HepG2 (cell line): ENCODE measurements around the gene ANO10.

ENCODE experiments used
- ATF1 ChIP-seq: IDR thresholded peaks from 2 replicates; pipeline ENCODE4 v1.6.1; 2016; ENCODE audit warnings: mild to moderate bottlenecking, control low read depth
- NFRKB ChIP-seq: fragments of 450-650 bp; IDR thresholded peaks from 2 replicates; pipeline ENCODE4 v1.6.1; 2017
- NR2F1 ChIP-seq, 2 experiments: fragments of 450-650 bp in 1 of 2; formaldehyde crosslinking in 1 of 2; IDR thresholded peaks; 2 replicates each; pipeline versions ENCODE4 v1.5.0 to v1.6.1; 2016 to 2020; ENCODE audit warnings: mild to moderate bottlenecking in 1 of 2, missing compliant biosample characterization in 1 of 2, missing genetic modification reagents in 1 of 2, moderate library complexity in 1 of 2
- ZNF501 ChIP-seq: sonication (generic); formaldehyde crosslinking; IDR thresholded peaks from 2 replicates; pipeline ENCODE4 v1.5.1; 2020; ENCODE audit warnings: mild to moderate bottlenecking, moderate library complexity, missing genetic modification reagents

DNA sequence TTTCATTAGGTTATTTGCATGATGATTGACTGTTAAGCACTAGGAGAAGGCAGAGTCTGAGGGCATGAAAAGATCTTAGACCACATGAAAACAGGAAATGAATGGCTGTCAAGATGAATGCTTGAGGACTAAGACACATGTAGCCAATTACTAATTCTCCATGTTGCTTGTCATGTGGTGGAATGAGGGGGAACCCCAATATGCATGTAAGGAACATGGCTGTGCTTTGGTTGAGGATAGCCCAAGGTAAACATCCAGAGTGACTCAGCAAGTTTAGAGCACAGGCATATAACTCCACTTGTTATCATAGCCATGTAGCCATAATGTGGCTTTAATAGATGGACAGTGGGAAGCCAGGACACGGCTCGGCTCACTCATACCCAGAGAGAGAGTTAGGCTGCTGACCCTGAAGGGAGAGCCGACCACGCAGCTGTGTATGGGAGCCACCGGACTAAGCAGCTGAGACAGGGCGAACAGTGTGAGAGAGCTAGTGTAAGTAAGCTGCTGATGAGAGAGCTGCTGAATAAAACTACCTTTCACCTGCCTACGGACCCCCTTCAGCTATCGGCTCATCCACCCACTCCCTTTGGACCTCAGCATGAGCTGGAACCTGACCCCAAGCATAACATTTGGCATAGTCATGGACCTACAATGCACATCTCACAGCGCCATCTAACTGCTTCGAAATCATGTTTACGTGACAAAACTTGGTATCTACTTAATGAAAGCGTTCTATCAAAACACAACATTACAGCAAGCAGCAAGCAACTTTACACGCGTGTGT lies 37.6 kb downstream of the ANO10 start:
- TF ChIP-seq ZNF501 (CRISPR knock-in tag) (no peak), ATF1 (CRISPR knock-in tag) (no peak), NFRKB (no peak), NR2F1 (CRISPR knock-in tag; IDR thresholded peaks at IDR 0.05) (no peak)
